Right lobe of liver (tissue), 4 donors: ENCODE measurements around the gene HSPBP1.

Experiments used
- CTCF ChIP-seq, 4 donors: fragments of 200-600 bp in 3 of 4; fragments of 450-650 bp in 1 of 4; IDR thresholded peaks; one replicate each; pipeline versions ENCODE4 v1.5.1 to v1.8.0; 2016 to 2022; ENCODE audit warnings: antibody characterized with exemption in 4 of 4, mild to moderate bottlenecking in 2 of 4
- POLR2A ChIP-seq: fragments of 450-650 bp; IDR thresholded peaks from one replicate; pipeline ENCODE4 v1.6.1; 2017; ENCODE audit warnings: antibody characterized with exemption, mild to moderate bottlenecking
- donor health status: DM: no; HTN: no; CAD: no.
- donor health status: DM: no; HTN: no; CAD: no.
- donor health status: DM: no; HTN: yes; CAD: no.

- TF ChIP-seq CTCF (IDR thresholded peaks at IDR 0.05), result no peak
- TF ChIP-seq POLR2A, result no peak
Measured at GRCh38 chr19:55325172-55325571, 45.3 kb upstream of the HSPBP1 start, which contains the start of gene TMEM150B.
